HepG2 (cell line): ENCODE data around the gene SEPTIN2. TPM values are rescaled to one million over a fixed set of nuclear protein-coding genes. Genes with fewer than 3 reads are reported as not detected.

Source experiments
- GABPA ChIP-seq, 2 experiments: IDR thresholded peaks; 2 replicates each; pipeline ENCODE4 v1.6.1; 2011 to 2016; ENCODE audit warnings: low read depth in 2 of 2, low read length in 1 of 2, missing biosample characterization in 1 of 2, missing genetic modification characterization in 1 of 2
- KLF9 ChIP-seq: IDR thresholded peaks from 2 replicates; pipeline ENCODE4 v1.6.1; 2016; ENCODE audit warnings: low read depth
- NR2C2 ChIP-seq: sonication (generic); formaldehyde crosslinking; IDR thresholded peaks from 2 replicates; pipeline ENCODE4 v1.4.0; 2020; ENCODE audit warnings: missing genetic modification reagents, mild to moderate bottlenecking, moderate library complexity, borderline replicate concordance
- PBX2 ChIP-seq: IDR thresholded peaks from 2 replicates; pipeline ENCODE4 v1.6.1; 2016; ENCODE audit warnings: control low read depth
- PLSCR1 ChIP-seq: sonication (generic); formaldehyde crosslinking; IDR thresholded peaks from 2 replicates; pipeline ENCODE4 v1.5.0; 2020; ENCODE audit warnings: missing genetic modification reagents, mild to moderate bottlenecking, borderline replicate concordance
- SNAPC2 ChIP-seq: sonication (generic); formaldehyde crosslinking; IDR thresholded peaks from 2 replicates; pipeline ENCODE4 v1.8.1; 2022; ENCODE audit warnings: mild to moderate bottlenecking, missing genetic modification reagents
- ZBTB46 ChIP-seq: sonication (generic); formaldehyde crosslinking; IDR thresholded peaks from 2 replicates; pipeline ENCODE4 v1.4.0; 2020; ENCODE audit warnings: mild to moderate bottlenecking, missing genetic modification reagents, borderline replicate concordance
- ZNF280D ChIP-seq: sonication (generic); formaldehyde crosslinking; IDR thresholded peaks from 2 replicates; pipeline ENCODE4 v1.5.1; 2020; ENCODE audit warnings: mild to moderate bottlenecking, missing genetic modification reagents
- ZNF296 ChIP-seq: sonication (generic); formaldehyde crosslinking; conservative IDR thresholded peaks from 2 replicates; pipeline ENCODE4 v1.5.0; 2020; ENCODE audit warnings: mild to moderate bottlenecking, missing genetic modification reagents
- ZNF333 ChIP-seq: sonication (generic); formaldehyde crosslinking; IDR thresholded peaks from 2 replicates; pipeline ENCODE4 v1.4.0; 2020; ENCODE audit warnings: mild to moderate bottlenecking, missing genetic modification reagents, borderline replicate concordance
- ZNF44 ChIP-seq: sonication (generic); formaldehyde crosslinking; IDR thresholded peaks from 2 replicates; pipeline ENCODE4 v1.5.1; 2020; ENCODE audit warnings: mild to moderate bottlenecking, missing genetic modification reagents
- ZSCAN31 ChIP-seq: sonication (generic); formaldehyde crosslinking; IDR thresholded peaks from 2 replicates; pipeline ENCODE4 v1.5.0; 2020; ENCODE audit warnings: low read depth, mild to moderate bottlenecking, missing genetic modification reagents
- polyA plus RNA-seq, 8 experiments: library from polyadenylated mRNA; depleted of rRNA in 3 of 8; stranded (reverse) in 7 of 8; unstranded in 1 of 8; fragments of >200 nt; fragmentation: Illumina TruSeq in 4 of 8; extraction: Trizol in 4 of 8; gene quantifications; 2 replicates each; pipeline versions ENCODE4 v1.2.1 to v1.2.3, GENCODE V29; 2011 to 2016; ENCODE audit warnings: low read depth in 4 of 8, missing spikeins in 1 of 8, mixed read lengths in 1 of 8; ENCODE audit not compliant: insufficient read depth in 1 of 8
- total RNA-seq, 5 experiments: library from RNA; depleted of rRNA; stranded (reverse); fragments of >200 nt; fragmentation: Illumina TruSeq; extraction: Trizol; gene quantifications; 2 replicates each; pipeline ENCODE4 v1.2.3, GENCODE V29; 2016; ENCODE audit warnings: low read depth in 1 of 5
- TF ChIP-seq, protein P1 (sequence below): sonication (generic); formaldehyde crosslinking; IDR thresholded peaks from 2 replicates; pipeline ENCODE4 v1.5.1; 2020; ENCODE audit warnings: missing genetic modification reagents, mild to moderate bottlenecking, borderline replicate concordance
- TF ChIP-seq, protein P2 (sequence below): sonication (generic); formaldehyde crosslinking; IDR thresholded peaks from 2 replicates; pipeline ENCODE4 v1.8.0; 2022; ENCODE audit warnings: mild to moderate bottlenecking, missing genetic modification reagents, borderline replicate concordance

The SEPTIN2 gene
- total and polyA plus RNA-seq, 2 of the 13 experiments (the other 11 are each of a cell fraction or from before 2014, with no cell fraction given) = 493 to 733 TPM

- TF ChIP-seq PBX2 (CRISPR knock-in tag) (0 out of 2 replicates have a peak, but pooled peaks have one; percentile 16), SNAPC2 (no peak), PLSCR1 (CRISPR knock-in tag) (no peak), ZNF333 (CRISPR knock-in tag) (peak; percentile 68; the same call in 1 of the 2 replicates), ZNF44 (no peak), ZSCAN31 (CRISPR knock-in tag) (peak; percentile 33), KLF9 (no peak), NR2C2 (CRISPR knock-in tag) (peak; percentile 39), ZBTB46 (CRISPR knock-in tag) (no peak), ZNF280D (CRISPR knock-in tag) (peak; percentile 98), GABPA (IDR thresholded peaks at IDR 0.05; ENCODE audit: low read depth, low read length) (no peak), GABPA (CRISPR knock-in tag; IDR thresholded peaks at IDR 0.05; ENCODE audit: low read depth) (no peak), ZNF296 (CRISPR knock-in tag) (peak; percentile 97)
- TF ChIP-seq, protein P1, sequence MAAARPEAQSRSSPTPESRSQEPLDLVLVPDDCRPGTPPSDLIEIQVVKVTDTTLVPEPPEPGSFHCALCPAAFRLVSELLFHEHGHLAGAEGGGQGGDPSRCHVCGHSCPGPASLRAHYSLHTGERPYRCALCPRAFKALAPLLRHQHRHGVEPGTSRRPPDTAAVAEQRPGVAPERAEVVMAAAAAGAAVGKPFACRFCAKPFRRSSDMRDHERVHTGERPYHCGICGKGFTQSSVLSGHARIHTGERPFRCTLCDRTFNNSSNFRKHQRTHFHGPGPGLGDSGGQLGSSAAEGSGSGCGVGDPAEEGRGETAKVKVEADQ (CRISPR knock-in tag) = peak; percentile 44; the same call in 1 of the 2 replicates
- TF ChIP-seq, protein P2, sequence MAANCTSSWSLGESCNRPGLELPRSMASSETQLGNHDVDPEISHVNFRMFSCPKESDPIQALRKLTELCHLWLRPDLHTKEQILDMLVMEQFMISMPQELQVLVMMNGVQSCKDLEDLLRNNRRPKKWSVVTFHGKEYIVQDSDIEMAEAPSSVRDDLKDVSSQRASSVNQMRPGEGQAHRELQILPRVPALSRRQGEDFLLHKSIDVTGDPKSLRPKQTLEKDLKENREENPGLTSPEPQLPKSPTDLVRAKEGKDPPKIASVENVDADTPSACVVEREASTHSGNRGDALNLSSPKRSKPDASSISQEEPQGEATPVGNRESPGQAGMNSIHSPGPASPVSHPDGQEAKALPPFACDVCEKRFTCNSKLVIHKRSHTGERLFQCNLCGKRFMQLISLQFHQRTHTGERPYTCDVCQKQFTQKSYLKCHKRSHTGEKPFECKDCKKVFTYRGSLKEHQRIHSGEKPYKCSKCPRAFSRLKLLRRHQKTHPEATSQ = no peak
Observed at GRCh38 chr2:241315879-241316631, at the start of gene SEPTIN2 (continued).
